DMS79 treated with DMSO at 0.1 percent for 48 hours (cell line): Measurements from ENCODE around the gene EPB41.
"Not testable (repeated sequence)": the region's sequence is repeated elsewhere in the genome, so short reads cannot be mapped to it uniquely, and the experiment has no call there.

Experiments
- DNase-seq: peaks from one replicate; lab custom pipeline; 2025; lab: John Stamatoyannopoulos, UW

Gene EPB41

DNA sequence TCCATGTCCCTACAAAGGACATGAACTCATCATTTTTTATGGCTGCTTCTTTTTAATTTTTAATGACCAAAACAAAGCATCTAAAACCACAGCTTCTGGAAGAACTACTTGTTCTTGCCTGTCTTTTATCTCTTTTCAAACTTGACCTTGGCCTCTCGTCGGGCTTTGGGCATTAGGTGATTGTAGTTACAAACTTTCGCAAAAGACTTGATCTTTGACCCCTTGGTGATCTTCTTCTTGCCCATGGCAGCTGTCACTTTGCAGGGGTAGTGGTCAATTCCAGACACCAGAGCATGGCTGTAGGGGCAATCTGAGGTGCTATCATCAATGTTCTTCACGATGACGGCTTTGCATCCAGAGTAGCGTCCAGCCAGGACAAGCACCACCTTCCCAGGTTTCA is 67.8 kb downstream of the EPB41 start:
- no peak for DNase-seq

DNA sequence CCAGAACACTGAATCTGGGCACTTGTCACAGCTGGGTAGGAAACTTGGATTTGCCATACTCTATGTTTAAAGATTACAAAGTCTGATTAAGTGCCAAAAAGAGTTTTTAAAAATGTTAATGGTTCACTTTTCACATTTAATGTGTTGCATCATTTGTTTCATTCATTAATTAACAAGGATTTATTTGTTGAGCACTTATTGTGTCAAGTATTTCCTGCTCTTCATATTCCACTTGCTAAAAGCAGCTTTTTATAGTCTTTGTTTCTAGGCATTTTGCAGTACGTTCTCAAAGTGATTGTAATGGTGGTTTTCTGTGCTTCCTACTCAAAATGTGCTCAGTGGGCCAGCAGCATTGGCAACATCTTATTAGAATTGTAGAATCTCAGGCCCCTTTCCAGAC is 68.7 kb downstream of the EPB41 start:
- no peak for DNase-seq

GRCh38 chr1:28983509-28984310 is 69.3 kb downstream of the EPB41 start:
- DNase-seq: no peak

GRCh38 chr1:28984311-28984684 is 69.9 kb downstream of the EPB41 start:
- DNase-seq: no peak

DNA sequence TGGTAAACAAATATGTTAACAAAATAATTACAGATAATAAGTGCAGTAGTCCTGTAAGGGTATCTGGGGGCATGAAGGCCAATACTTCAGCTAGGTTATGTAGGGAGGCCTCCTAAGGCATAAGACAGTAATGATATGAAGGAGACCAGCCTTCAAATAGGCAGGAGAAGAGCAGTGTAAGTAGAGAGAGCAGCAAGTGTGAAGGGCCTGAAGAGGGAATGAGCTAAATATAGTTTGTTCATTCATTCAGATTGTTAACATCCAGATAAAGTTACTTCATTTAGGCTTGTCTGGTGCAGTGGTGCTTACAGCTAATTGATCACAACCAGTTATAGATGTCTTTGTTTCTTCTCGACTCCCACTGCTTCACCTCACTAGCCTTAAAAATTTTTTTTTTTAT is 71.1 kb downstream of the EPB41 start:
- no peak for DNase-seq

DNA sequence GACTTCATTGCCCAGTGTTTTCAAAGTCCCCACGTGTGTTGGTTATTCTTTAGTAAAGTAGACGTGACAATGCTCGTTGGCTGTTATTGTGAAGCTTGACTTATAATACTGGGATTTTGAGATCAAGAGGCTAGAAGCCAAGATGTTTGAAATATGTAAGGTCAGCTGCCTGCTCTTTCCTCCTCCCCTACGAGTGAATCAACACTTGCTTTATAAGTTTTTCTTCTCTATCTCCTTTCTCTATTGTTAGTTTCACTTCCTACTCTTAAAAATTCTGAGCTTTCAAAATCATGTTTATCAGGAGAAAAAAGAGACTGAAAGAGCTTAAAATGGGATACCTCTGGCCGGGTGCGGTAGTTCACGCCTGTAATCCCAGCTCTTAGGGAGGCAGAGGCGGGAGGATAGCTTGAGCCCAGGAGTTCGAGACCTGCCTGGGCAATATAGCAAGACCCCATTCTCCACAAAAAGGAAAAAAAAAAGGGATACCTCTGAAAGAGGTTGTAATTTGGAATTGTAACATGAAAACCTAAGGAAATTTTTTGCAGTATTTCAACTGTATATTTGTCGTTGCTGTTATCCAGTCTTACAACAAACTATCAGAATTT is 72.0 kb downstream of the EPB41 start:
- no peak for DNase-seq

DNA sequence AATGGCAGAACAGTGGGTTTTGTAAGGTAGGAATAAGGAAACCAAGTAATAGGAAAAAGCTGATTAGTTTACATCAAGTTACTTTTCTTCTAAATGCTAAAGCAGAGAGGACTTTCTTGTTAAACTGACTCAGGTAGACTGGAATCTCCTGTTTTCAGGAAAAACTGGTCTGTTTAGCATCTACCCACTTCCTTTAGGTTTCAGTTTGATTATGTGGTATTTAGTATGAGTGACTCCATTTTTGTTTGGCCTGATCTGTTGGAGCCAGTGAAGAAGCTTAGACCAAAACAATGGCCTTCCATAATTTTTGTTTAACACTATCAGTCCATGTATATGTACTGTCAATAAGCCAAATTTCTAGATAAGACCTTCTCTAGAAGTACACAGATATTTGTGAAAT is 88.4 kb downstream of the EPB41 start:
- no peak for DNase-seq

GRCh38 chr1:29004288-29004687 is 89.9 kb downstream of the EPB41 start:
- no peak for DNase-seq

DNA sequence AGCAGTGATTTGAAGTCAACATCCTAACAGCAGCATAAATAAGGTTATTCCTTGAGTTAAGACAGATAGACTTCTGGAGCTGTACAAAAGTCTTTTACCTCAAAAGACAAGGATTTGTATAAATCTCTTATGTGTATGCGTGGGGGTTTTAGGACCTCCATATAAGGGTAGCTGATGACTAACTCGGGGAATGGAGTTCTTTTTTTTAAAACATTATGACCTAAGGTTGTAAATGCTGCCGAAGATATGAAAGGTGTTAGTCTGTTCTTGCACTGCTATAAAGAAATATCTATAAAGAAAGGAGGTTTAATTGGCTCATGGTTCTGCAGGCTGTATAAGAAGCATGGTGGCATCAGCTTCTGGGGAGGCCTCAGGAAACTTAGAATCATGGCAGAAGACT is 90.4 kb downstream of the EPB41 start:
- DNase-seq: no peak

DNA sequence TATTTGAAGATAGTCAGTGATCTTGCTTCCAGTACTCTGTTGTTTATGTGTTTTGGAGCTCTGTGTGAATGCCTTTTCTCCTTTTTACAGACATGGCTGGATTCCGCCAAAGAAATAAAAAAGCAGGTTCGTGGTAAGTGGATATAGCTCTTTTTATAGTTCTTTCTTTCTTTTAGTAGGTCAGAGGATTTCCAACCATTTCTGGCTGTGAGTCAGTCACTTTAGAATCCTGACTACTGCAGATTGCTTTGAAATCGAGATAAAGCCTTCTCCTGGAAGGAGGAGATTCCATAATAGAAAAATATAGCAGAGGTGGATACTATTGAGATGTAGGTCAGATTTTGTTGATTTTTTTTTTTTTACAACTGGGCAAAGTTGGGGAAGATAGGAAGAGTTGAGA is 97.4 kb downstream of the EPB41 start:
- DNase-seq: no peak

- no peak for DNase-seq
Measured at GRCh38 chr1:29017235-29017634, 102.9 kb downstream of the EPB41 start.

DNA sequence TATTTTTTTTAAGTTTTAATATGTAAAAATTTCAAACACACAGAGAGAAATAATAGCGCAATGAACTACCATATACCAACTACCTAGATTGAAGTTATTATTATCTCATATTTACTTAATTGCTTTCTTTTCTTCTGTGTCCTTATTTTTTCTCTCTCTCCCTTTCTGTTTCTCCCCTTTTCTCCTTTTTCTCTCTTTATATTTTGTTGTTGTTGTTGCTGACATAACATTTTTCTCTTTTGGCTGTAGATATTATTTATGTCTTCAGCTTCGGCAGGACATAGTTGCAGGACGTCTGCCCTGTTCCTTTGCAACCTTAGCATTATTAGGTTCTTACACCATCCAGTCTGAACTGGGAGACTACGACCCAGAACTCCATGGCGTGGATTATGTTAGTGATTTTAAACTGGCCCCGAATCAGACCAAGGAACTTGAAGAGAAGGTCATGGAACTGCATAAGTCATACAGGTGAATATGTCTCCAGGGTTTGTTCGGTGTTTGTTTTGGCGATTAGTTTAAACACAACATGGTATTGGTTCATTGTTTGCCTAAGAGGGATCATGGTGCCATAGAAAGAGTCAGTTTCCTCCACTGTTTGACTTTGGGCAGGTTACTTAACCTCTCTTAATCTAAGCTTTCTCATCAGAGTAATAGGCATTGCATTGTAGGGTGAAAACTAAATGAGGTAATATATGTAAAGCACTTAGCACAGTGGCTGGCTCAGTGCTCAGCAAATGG is 103.8 kb downstream of the EPB41 start:
- DNase-seq: no peak

GRCh38 chr1:29022620-29023019 is 108.3 kb downstream of the EPB41 start:
- no peak for DNase-seq

GRCh38 chr1:29029667-29030066 is 115.3 kb downstream of the EPB41 start:
- no peak for DNase-seq

- no peak for DNase-seq
Measured at GRCh38 chr1:29032841-29033240, 118.5 kb downstream of the EPB41 start.

DNA sequence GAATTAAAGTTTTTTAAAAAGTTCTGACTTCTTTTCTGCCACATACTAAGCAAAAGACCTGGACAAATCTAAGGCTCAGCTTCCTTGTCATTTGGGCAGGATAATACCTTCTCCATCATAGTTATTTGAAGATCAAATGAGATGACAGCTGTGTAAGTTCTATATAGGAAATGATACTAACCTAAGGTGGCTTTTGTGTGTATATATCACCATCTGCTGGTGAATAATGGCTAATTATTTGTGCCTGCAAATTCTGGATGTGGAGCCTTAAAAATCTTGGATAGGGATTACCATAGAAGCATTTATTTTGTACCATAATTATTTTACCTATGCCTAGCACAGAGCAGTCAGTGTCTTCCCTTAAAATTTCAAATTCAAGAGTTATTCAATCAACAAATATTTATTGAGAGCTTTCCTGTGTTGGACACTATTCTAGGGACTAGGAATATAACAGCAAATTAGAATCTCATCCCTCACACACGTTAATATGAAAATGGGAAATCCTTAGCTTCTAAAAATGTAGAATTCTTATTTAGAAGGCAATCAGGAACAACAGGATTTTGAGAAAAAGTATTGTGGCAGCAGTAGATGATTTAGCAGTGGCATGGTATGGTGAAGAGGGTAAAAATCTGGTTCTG is 119.6 kb downstream of the EPB41 start:
- DNase-seq: peak; percentile 43

DNA sequence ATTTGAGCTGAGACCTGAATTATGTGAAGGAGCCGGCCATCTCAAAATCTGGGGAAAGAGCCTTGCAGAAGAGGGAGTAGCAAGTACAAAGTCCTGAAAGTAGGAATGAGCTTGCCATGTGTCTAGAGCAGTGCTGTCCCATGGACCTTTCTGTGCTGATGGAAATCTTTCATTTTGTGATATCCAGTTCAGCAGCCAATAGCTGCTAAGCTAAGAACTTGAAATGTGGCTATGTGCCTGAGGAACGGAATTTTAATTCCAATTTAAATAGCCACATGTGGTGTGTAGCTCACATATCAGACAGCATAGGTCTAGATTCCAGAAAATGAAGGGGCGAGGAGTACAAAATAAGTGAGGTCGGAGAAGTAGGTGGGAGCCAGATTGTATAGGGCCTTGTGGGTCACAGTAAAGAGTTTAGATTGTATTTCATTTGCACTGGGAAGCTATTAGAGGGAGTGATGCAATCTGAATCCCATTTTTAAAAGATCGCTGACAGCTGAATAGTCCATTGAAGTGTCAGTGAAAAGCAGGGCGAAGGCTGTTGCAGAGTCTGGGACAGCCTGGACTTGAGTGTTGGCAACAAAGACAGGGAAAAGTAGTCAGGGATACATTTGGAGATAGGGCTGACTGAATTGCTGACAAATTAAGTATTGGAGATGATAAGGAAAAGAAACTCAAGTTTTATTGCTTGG is 129.1 kb downstream of the EPB41 start:
- no peak for DNase-seq

DNA sequence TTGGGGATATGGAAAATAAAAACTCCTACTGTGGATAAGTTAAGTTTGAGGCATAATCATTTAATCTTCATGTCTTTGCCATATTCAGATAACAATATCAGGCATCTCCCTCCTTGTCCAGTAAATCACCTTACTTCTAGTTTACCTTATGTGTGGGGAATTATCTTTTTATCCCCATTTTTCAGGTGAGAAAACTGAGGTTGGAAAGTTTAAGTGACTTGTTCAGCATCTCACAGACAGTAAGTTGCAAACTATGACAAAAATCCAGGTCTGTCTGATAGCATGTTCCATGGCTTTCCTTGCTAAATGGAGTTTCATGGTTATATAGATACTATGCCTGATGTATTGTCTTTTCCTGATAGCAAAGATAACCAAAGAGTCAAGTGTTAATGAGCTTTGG is 129.6 kb downstream of the EPB41 start:
- no peak for DNase-seq

- not testable (repeated sequence) for DNase-seq
Measured at GRCh38 chr1:29045663-29046062, 131.3 kb downstream of the EPB41 start.

GRCh38 chr1:29047142-29047541 is 132.8 kb downstream of the EPB41 start:
- no peak for DNase-seq

GRCh38 chr1:29050166-29050565 is 135.8 kb downstream of the EPB41 start:
- no peak for DNase-seq

- DNase-seq: no peak
Measured at GRCh38 chr1:29052100-29052499, 137.7 kb downstream of the EPB41 start.
